GM19324 (cell line): ENCODE measurements around the gene ZFAND2B.

Source experiments
- ATAC-seq: cut with Tn5 transposase; IDR thresholded peaks from one replicate; pipeline ENCODE4 v1.9.1; 2021; ENCODE audit warnings: mild to moderate bottlenecking, moderate library complexity; ENCODE audit not compliant: unreplicated experiment, low FRiP score

ZFAND2B gene

GRCh38 chr2:219206328-219207133, at the start of gene ZFAND2B:
ZFAND2B (plus strand) TSS chr2:219206782; CDS start chr2:219206988, 206 bp downstream.
- ATAC-seq: peak; percentile 97

GRCh38 chr2:219157396-219157795, 49.2 kb upstream of the ZFAND2B start:
- ATAC-seq: no peak

DNA sequence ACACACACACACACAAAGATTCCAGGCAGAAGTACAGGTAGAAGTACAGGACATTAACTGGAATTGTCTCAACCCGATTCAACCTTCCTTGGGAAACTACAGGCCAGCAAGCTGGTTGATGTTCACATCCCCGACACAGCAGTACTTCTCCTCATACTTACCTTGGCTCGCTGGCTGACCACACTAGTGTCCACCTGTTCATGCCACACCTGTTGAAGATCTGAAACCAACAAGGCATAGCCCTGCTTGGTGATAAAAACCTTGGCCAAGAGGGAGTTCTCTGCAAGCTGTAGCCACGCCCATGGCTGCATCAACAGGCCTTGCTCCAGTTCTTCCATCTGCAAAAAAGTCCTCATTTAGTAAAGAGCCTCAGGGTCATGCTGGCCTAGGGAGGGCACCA, 48.6 kb upstream of the ZFAND2B start:
- no peak for ATAC-seq

- ATAC-seq: no peak
These were observed 48.0 kb upstream of the ZFAND2B start for GRCh38 chr2:219158586-219158985.

GRCh38 chr2:219159771-219160185, 46.8 kb upstream of the ZFAND2B start:
- ATAC-seq: no peak

DNA sequence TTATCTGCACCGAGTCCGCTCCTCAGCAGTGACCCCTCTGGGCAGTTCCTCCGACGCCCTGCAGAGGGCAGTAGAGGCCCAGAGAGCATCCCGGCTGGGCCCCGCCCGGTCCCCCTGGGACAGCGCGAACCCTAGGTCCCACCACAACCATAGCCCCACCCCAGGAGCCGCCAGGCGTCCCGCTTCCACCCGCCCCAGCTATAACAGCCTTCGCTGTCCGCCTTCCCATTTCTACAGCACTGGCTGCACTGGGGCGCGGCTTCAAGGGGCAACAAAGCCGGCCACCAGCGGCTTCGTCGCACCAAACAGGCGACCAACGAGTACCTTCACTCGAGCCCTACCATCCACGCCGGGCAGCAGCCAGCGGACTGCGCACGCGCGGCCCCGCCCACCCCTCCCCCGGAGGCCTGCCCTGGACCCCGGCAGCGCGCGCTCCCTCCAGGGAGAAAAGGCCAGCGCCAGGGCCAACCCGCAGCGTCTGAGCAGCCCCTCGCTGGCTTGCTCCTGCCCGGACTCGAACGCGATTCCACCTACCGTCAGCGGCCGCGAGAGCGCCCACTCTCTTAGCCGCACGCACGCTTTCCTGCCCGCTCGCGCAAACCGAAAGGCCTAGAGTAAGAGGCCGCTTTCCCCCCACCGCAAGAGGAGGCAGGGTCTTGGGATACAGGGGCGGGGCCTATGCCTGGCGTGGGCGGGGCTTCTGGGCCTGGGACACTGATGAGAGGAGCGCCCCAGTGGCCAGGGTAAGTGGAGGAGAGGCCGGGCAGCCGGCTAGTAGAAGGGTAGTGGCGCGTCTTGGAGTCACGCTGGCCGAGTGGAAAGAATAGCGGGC, 46.2 kb upstream of the ZFAND2B start, which contains the start of gene NHEJ1:
NHEJ1 (minus strand) TSS at position 630 of the 832 bp plus-strand sequence. CDS start 2,453 bp downstream, outside the sequence.
- ATAC-seq: peak; percentile 91

- ATAC-seq: no peak
These were observed 45.5 kb upstream of the ZFAND2B start for GRCh38 chr2:219161097-219161496.

GRCh38 chr2:219163156-219163555, 43.4 kb upstream of the ZFAND2B start:
- ATAC-seq: no peak

GRCh38 chr2:219165058-219165911, 41.3 kb upstream of the ZFAND2B start:
- no peak for ATAC-seq

- no peak for ATAC-seq
These were observed 38.6 kb upstream of the ZFAND2B start for GRCh38 chr2:219167997-219168396.

DNA sequence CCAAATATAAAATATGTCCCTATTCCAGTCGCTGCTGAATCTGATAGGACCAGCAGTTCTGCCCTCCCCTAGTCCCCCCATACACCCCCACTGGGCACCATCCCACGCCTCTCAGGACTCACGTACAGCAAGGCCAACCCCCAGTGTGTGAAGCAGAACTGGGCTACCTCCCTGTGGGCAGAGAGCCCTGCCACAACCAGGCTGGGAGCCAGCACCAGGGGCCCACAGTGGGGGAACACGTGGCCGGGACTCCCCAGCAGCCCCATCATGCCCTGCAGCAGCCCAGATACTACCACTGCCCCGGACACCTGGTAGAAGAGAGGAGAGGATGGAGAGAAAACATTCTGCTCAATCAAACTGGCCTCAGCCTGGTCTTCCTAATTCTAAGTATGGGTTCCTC, 38.1 kb upstream of the ZFAND2B start:
- ATAC-seq: no peak

GRCh38 chr2:219168932-219169331, 37.6 kb upstream of the ZFAND2B start:
- no peak for ATAC-seq

GRCh38 chr2:219169930-219170654, 36.5 kb upstream of the ZFAND2B start, which contains the start of gene SLC23A3:
SLC23A3 (minus strand) TSS chr2:219170029; CDS start chr2:219169984, 45 bp downstream.
- ATAC-seq: no peak

- ATAC-seq: no peak
These were observed 35.3 kb upstream of the ZFAND2B start for GRCh38 chr2:219171231-219171651.

GRCh38 chr2:219172231-219173154, 34.1 kb upstream of the ZFAND2B start:
- no peak for ATAC-seq

- no peak for ATAC-seq
These were observed 33.4 kb upstream of the ZFAND2B start for GRCh38 chr2:219173176-219173575.

- no peak for ATAC-seq
These were observed 32.4 kb upstream of the ZFAND2B start for GRCh38 chr2:219174146-219174545.

GRCh38 chr2:219174801-219175200, 31.8 kb upstream of the ZFAND2B start:
- no peak for ATAC-seq

DNA sequence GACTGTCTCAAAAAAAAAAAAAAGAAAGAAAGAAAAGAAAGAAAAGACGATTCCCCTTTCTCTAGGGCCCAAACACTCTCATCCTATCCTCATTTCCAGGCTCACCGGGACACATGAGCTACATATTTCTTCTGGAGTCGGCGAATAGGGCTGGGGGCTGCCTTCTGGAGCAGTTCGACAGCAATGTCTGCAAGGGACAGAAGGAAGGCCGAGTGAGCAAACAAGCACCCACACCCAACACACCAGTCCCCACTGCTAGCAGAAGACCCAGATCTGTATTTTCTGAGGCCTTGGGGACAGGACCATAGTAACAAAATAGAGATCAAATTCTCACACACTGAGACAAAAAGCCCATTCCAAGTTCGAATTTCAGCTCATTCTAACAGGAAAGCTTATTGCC, 31.1 kb upstream of the ZFAND2B start:
- ATAC-seq: no peak
